ENCODE measurements around the gene PIGC.

The PIGC gene

GRCh38 chr1:172408958-172409357 is 34.9 kb downstream of the PIGC start:
- Histone ChIP-seq H3K4me1 (ENCODE audit: control insufficient read depth, insufficient read depth, low read length) (no peaks in the 10 kb centered on the region), H3K9me3 (ENCODE audit: control insufficient read depth, insufficient read depth, low read depth, low read length) (no peaks in the 10 kb centered on the region), H3K4me3 (ENCODE audit: low read depth, low read length) (no peak overlapping the region), H3K27ac (ENCODE audit: extremely low read depth, low read depth, low read length) (no peak overlapping the region), H3K36me3 (ENCODE audit: control insufficient read depth in 2 of 2, insufficient read depth in 1 of 2, low read length in 2 of 2) (no peaks in the 10 kb centered on the region)
- ChIA-PET POLR2A (no interaction called here), CTCF (interaction anchor here (0.6 to 2.1 kb wide), 3 partner anchors 10 to 407 kb away, joined by 3 to 7 read pairs (median 5); no protein-coding TSS in a partner anchor)
- TF ChIP-seq ZBTB44 (tag by site-specific recombination; IDR thresholded peaks at IDR 0.05) (no peak), TSHZ1 (tag by site-specific recombination; IDR thresholded peaks at IDR 0.05; ENCODE audit: borderline replicate concordance) (no peak), ZNF596 (tag by site-specific recombination; IDR thresholded peaks at IDR 0.05) (no peak)

- no peaks in the 10 kb centered on the region for H3K9me3 ChIP-seq (ENCODE audit: control insufficient read depth, insufficient read depth, low read depth, low read length)
- no peaks in the 10 kb centered on the region for H3K4me1 ChIP-seq (ENCODE audit: control insufficient read depth, insufficient read depth, low read length)
- POLR2A ChIA-PET, result no interaction called here
- no peak overlapping the region for H3K27ac ChIP-seq (ENCODE audit: extremely low read depth, low read depth, low read length)
- no peak overlapping the region for H3K4me3 ChIP-seq (ENCODE audit: low read depth, low read length)
- TF ChIP-seq ZFP41 (tag by site-specific recombination; IDR thresholded peaks at IDR 0.05; ENCODE audit: borderline replicate concordance), result no peak
- TF ChIP-seq ZNF837 (tag by site-specific recombination; IDR thresholded peaks at IDR 0.05), result no peak
- TF ChIP-seq ZNF707 (tag by site-specific recombination; IDR thresholded peaks at IDR 0.05), result no peak
- no peak for TF ChIP-seq ZNF48 (tag by site-specific recombination; IDR thresholded peaks at IDR 0.05)
- CTCF ChIA-PET, result no interaction called here
- H3K36me3 ChIP-seq (ENCODE audit: control insufficient read depth in 2 of 2, insufficient read depth in 1 of 2, low read length in 2 of 2), result no peaks in the 10 kb centered on the region
Measured at GRCh38 chr1:172406968-172407367, 36.9 kb downstream of the PIGC start.

- no peak overlapping the region for H3K27ac ChIP-seq (ENCODE audit: extremely low read depth, low read depth, low read length)
- no peak overlapping the region for H3K4me3 ChIP-seq (ENCODE audit: low read depth, low read length)
- TF ChIP-seq ZNF202 (tag by site-specific recombination; IDR thresholded peaks at IDR 0.05; ENCODE audit: borderline replicate concordance), result no peak
- POLR2A ChIA-PET, result no interaction called here
- H3K9me3 ChIP-seq (ENCODE audit: control insufficient read depth, insufficient read depth, low read depth, low read length), result no peaks in the 10 kb centered on the region
- CTCF ChIA-PET, result interaction anchor here (0.7 to 2.6 kb wide), 2 partner anchors 403 to 1144 kb away, joined by 4 to 6 read pairs; no protein-coding TSS in a partner anchor
- H3K4me1 ChIP-seq (ENCODE audit: control insufficient read depth, insufficient read depth, low read length), result no peaks in the 10 kb centered on the region
- H3K36me3 ChIP-seq (ENCODE audit: control insufficient read depth in 2 of 2, insufficient read depth in 1 of 2, low read length in 2 of 2), result no peaks in the 10 kb centered on the region
Measured at GRCh38 chr1:172405912-172406311, 38.0 kb downstream of the PIGC start.

- TF ChIP-seq ZNF335 (tag by site-specific recombination; conservative IDR thresholded peaks at IDR 0.05) (no peak), ZFP69B (tag by site-specific recombination; IDR thresholded peaks at IDR 0.05) (no peak), ZNF174 (tag by site-specific recombination; IDR thresholded peaks at IDR 0.05) (no peak)
- Histone ChIP-seq H3K4me1 (ENCODE audit: control insufficient read depth, insufficient read depth, low read length) (no peaks in the 10 kb centered on the region), H3K9me3 (ENCODE audit: control insufficient read depth, insufficient read depth, low read depth, low read length) (no peaks in the 10 kb centered on the region), H3K36me3 (ENCODE audit: control insufficient read depth in 2 of 2, insufficient read depth in 1 of 2, low read length in 2 of 2) (no peaks in the 10 kb centered on the region), H3K27ac (ENCODE audit: extremely low read depth, low read depth, low read length) (no peak overlapping the region), H3K4me3 (ENCODE audit: low read depth, low read length) (no peak overlapping the region)
- POLR2A ChIA-PET, result no interaction called here
- CTCF ChIA-PET, result interaction anchor here (0.5 to 2.6 kb wide), 4 partner anchors 12 to 602 kb away, joined by 3 to 6 read pairs (median 3); no protein-coding TSS in a partner anchor
Measured at GRCh38 chr1:172404121-172404520, 39.7 kb downstream of the PIGC start.
